ENCODE results near the gene FYN. TPM values are rescaled to one million over a fixed set of nuclear protein-coding genes. Genes with fewer than 3 reads are reported as not detected.
A peak's percentile ranks its signal among the peaks of the same experiment; 100 is the strongest.

FYN gene
- total and polyA plus RNA-seq, 9 of the 15 experiments (the other 6 are each of a cell fraction or from before 2014, with no cell fraction given), result 2.9 to 22.1 (median 11.4) TPM

- no peak for TF ChIP-seq ZNF124 (CRISPR knock-in tag; IDR thresholded peaks at IDR 0.05)
- TF ChIP-seq YY1 (IDR thresholded peaks at IDR 0.05; ENCODE audit: borderline replicate concordance in 1 of 3, control insufficient read depth in 1 of 3, extremely low read depth in 1 of 3, insufficient read depth in 3 of 3, insufficient read length in 1 of 3, insufficient replicate concordance in 2 of 3, low read depth in 1 of 3, low read length in 2 of 3), result no peak
- no peak for TF ChIP-seq TRIM28 (IDR thresholded peaks at IDR 0.05)
Observed at GRCh38 chr6:111825439-111826086, 47.7 kb downstream of the FYN start (continued).

GRCh38 chr6:111824608-111825337, 48.5 kb downstream of the FYN start:
- no peak overlapping the region for H3K4me2 ChIP-seq (ENCODE audit: insufficient read depth, low read length)
- H3K9me1 ChIP-seq (ENCODE audit: control insufficient read depth, insufficient read depth, low read length), result no peaks in the 10 kb centered on the region
- no TSS peak for BruUV-seq (replicated peaks)
- no peaks in the 10 kb centered on the region for H3K36me3 ChIP-seq (ENCODE audit: control insufficient read depth, insufficient read depth, low read length)
- no peak for ATAC-seq
- H3K27me3 ChIP-seq (ENCODE audit: control insufficient read depth in 2 of 2, insufficient read depth in 2 of 2, low read length in 2 of 2), result peaks cover 0 to 18% of the 10 kb centered on the region in 2 experiments; a peak in 4 of 5 replicates
- DNase-seq (ENCODE audit: extremely low read depth in 1 of 4, low spot score in 3 of 4), result no peak
- no peak overlapping the region for H3K4me3 ChIP-seq
- H3K9me3 ChIP-seq (replicated peaks; ENCODE audit: control insufficient read depth, insufficient read depth, low read depth, low read length), result no peaks in the 10 kb centered on the region
- POLR2A ChIA-PET, result interaction anchor here (0.6 to 0.9 kb wide), 2 partner anchors 15 to 22 kb away, joined by 3 read pairs; no protein-coding TSS in a partner anchor
- intact Hi-C loops (cut with micrococcal nuclease) (no loop called here), in situ Hi-C loops (cut with MboI) (no loop called here)
- TF ChIP-seq REST (IDR thresholded peaks at IDR 0.05; ENCODE audit: borderline replicate concordance) (peak; percentile 22; the same call in 1 of the 2 replicates), REST (CRISPR knock-in tag; IDR thresholded peaks at IDR 0.05; ENCODE audit: low read depth) (no peak), BCOR (IDR thresholded peaks at IDR 0.05) (no peak), TARDBP (IDR thresholded peaks at IDR 0.05) (no peak)
- WGBS (ENCODE audit: insufficient coverage, low coverage, missing lambda C conversion rate), result 16% methylated on average over 4 of the region's 4 CpGs
- H3K4me1 ChIP-seq (replicated peaks in 1 of 2; ENCODE audit: control insufficient read depth in 2 of 2, insufficient read depth in 2 of 2, low read length in 2 of 2), result peaks cover 0 to 3% of the 10 kb centered on the region in 2 experiments; a peak in 1 of 5 replicates
- H3K79me2 ChIP-seq (ENCODE audit: control insufficient read depth, insufficient read depth, low read length), result no peaks in the 10 kb centered on the region
- no peak overlapping the region for H3K9ac ChIP-seq (ENCODE audit: insufficient read depth in 1 of 2, low read depth in 2 of 2, low read length in 2 of 2)
- no peak overlapping the region for H2AFZ ChIP-seq (ENCODE audit: low read depth, low read length)
- H3K27ac ChIP-seq (ENCODE audit: extremely low read depth, low read depth, low read length), result no peak overlapping the region
- CTCF ChIA-PET (ENCODE audit: low intra/inter-chr PET ratio), result no interaction called here
- FAIRE-seq, result no peak
- H4K20me1 ChIP-seq (replicated peaks; ENCODE audit: control insufficient read depth, insufficient read depth, low read length), result no peaks in the 10 kb centered on the region

All from K562 (cell line).